ENCODE results near the gene ERF.
A peak's percentile ranks its signal among the peaks of the same experiment; 100 is the strongest.

ERF gene

GRCh38 chr19:42269478-42270345 lies 14.8 kb upstream of the ERF start:
- H3K23ac ChIP-seq (ENCODE audit: low read depth, low read length, poor library complexity): no peak overlapping the region
- H3K4me1 ChIP-seq (ENCODE audit: control insufficient read depth in 2 of 2, insufficient read depth in 1 of 2, low read depth in 1 of 2, low read length in 2 of 2): peaks cover 12 to 19% of the 10 kb centered on the region in 2 donors
- peak overlapping the region; percentile 65 to 76 for H3K4me3 ChIP-seq (ENCODE audit: low read length in 2 of 2)
- no CpG with 5 or more reads among the region's 10 CpGs for WGBS, 2 donors (ENCODE audit: extremely low coverage in 2 of 2, insufficient read length in 2 of 2, insufficient replicate concordance in 1 of 2)
- H3K27me3 ChIP-seq (ENCODE audit: control insufficient read depth in 3 of 3, insufficient read depth in 3 of 3, low read depth in 1 of 3, low read length in 3 of 3): no peaks in the 10 kb centered on the region
- H2BK5ac ChIP-seq (ENCODE audit: low read length): peak overlapping the region; percentile 29
- peak overlapping the region; percentile 92 for H2BK15ac ChIP-seq (ENCODE audit: low read length)
- no peak overlapping the region for H4K8ac ChIP-seq (ENCODE audit: low read depth, low read length)
- H2AFZ ChIP-seq (ENCODE audit: low read length): no peak overlapping the region
- H2BK12ac ChIP-seq (ENCODE audit: low read length): peak overlapping the region; percentile 41
- no peak overlapping the region for H3K14ac ChIP-seq (ENCODE audit: low read length)
- peak overlapping the region; percentile 48 for H3K18ac ChIP-seq (ENCODE audit: low read length)
- H2BK120ac ChIP-seq (ENCODE audit: low read depth, low read length): no peak overlapping the region
- H3K4ac ChIP-seq (ENCODE audit: low read length): peak overlapping the region; percentile 37
- H3K9ac ChIP-seq (ENCODE audit: low read depth, low read length, poor library complexity): peak overlapping the region; percentile 81
- H3K27ac ChIP-seq (replicated peaks; ENCODE audit: low read length): no peak overlapping the region
- peaks cover 20% of the 10 kb centered on the region for H3K79me1 ChIP-seq (ENCODE audit: low read depth, low read length)
- H3K4me2 ChIP-seq (ENCODE audit: insufficient read depth, low read length, poor library complexity, severe bottlenecking): peak overlapping the region; percentile 62
- no peak for DNase-seq (ENCODE audit: low spot score)
- no peaks in the 10 kb centered on the region for H3K9me3 ChIP-seq (replicated peaks in 1 of 2; ENCODE audit: control insufficient read depth in 2 of 2, insufficient read depth in 1 of 2, low read depth in 1 of 2, low read length in 2 of 2)
- no peak overlapping the region for H4K91ac ChIP-seq (ENCODE audit: low read depth, low read length, poor library complexity)
- H3K36me3 ChIP-seq (replicated peaks in 1 of 2; ENCODE audit: control insufficient read depth in 2 of 2, insufficient read depth in 2 of 2, low read length in 2 of 2): peaks cover 11 to 25% of the 10 kb centered on the region in 2 donors
- H2AK5ac ChIP-seq (ENCODE audit: low read depth, low read length): peak overlapping the region; percentile 90

GRCh38 chr19:42268704-42269477 lies 14.0 kb upstream of the ERF start, which contains the start of gene CIC:
TSS of gene CIC (plus strand) at chr19:42269252. CDS start at chr19:42271784, 2,532 bp downstream.
- Histone ChIP-seq H3K79me1 (ENCODE audit: low read depth, low read length) (peaks cover 18% of the 10 kb centered on the region), H3K9ac (ENCODE audit: low read depth, low read length, poor library complexity) (peak within 1 kb of the TSS; percentile 91), H3K4ac (ENCODE audit: low read length) (peak within 1 kb of the TSS; percentile 37), H3K27ac (replicated peaks; ENCODE audit: low read length) (peak within 1 kb of the TSS; percentile 89), H4K8ac (ENCODE audit: low read depth, low read length) (no peak within 1 kb of the TSS), H3K4me1 (ENCODE audit: control insufficient read depth in 2 of 2, insufficient read depth in 1 of 2, low read depth in 1 of 2, low read length in 2 of 2) (peaks cover 12 to 19% of the 10 kb centered on the region in 2 donors), H2AK5ac (ENCODE audit: low read depth, low read length) (peak within 1 kb of the TSS; percentile 90), H2BK12ac (ENCODE audit: low read length) (peak within 1 kb of the TSS; percentile 41), H2BK15ac (ENCODE audit: low read length) (peak within 1 kb of the TSS; percentile 92), H3K4me2 (ENCODE audit: insufficient read depth, low read length, poor library complexity, severe bottlenecking) (peak within 1 kb of the TSS; percentile 90), H2BK120ac (ENCODE audit: low read depth, low read length) (no peak within 1 kb of the TSS), H2AFZ (ENCODE audit: low read length) (peak within 1 kb of the TSS; percentile 91), H4K91ac (ENCODE audit: low read depth, low read length, poor library complexity) (no peak within 1 kb of the TSS), H2BK5ac (ENCODE audit: low read length) (peak within 1 kb of the TSS; percentile 97), H3K23ac (ENCODE audit: low read depth, low read length, poor library complexity) (peak within 1 kb of the TSS; percentile 87), H3K36me3 (replicated peaks in 1 of 2; ENCODE audit: control insufficient read depth in 2 of 2, insufficient read depth in 2 of 2, low read length in 2 of 2) (peaks cover 6 to 17% of the 10 kb centered on the region in 2 donors), H3K4me3 (ENCODE audit: low read length in 2 of 2) (peak within 1 kb of the TSS; percentile 65 to 84), H3K27me3 (ENCODE audit: control insufficient read depth in 3 of 3, insufficient read depth in 3 of 3, low read depth in 1 of 3, low read length in 3 of 3) (no peaks in the 10 kb centered on the region), H3K9me3 (replicated peaks in 1 of 2; ENCODE audit: control insufficient read depth in 2 of 2, insufficient read depth in 1 of 2, low read depth in 1 of 2, low read length in 2 of 2) (no peaks in the 10 kb centered on the region), H3K18ac (ENCODE audit: low read length) (peak within 1 kb of the TSS; percentile 100), H3K14ac (ENCODE audit: low read length) (no peak within 1 kb of the TSS)
- WGBS, 2 donors (ENCODE audit: extremely low coverage in 2 of 2, insufficient read length in 2 of 2, insufficient replicate concordance in 1 of 2): no CpG with 5 or more reads among the region's 52 CpGs
- peak; percentile 100 for DNase-seq (ENCODE audit: low spot score)

GRCh38 chr19:42268142-42268703 lies 13.3 kb upstream of the ERF start:
- H3K4me2 ChIP-seq (ENCODE audit: insufficient read depth, low read length, poor library complexity, severe bottlenecking): peak overlapping the region; percentile 90
- no peak overlapping the region for H2BK120ac ChIP-seq (ENCODE audit: low read depth, low read length)
- no peak overlapping the region for H4K8ac ChIP-seq (ENCODE audit: low read depth, low read length)
- no peak overlapping the region for H2BK15ac ChIP-seq (ENCODE audit: low read length)
- no peak overlapping the region for H3K14ac ChIP-seq (ENCODE audit: low read length)
- H3K27ac ChIP-seq (replicated peaks; ENCODE audit: low read length): peak overlapping the region; percentile 89
- peak; percentile 99 for DNase-seq (ENCODE audit: low spot score)
- H2AK5ac ChIP-seq (ENCODE audit: low read depth, low read length): no peak overlapping the region
- peak overlapping the region; percentile 65 to 84 for H3K4me3 ChIP-seq (ENCODE audit: low read length in 2 of 2)
- H3K23ac ChIP-seq (ENCODE audit: low read depth, low read length, poor library complexity): peak overlapping the region; percentile 87
- H3K4me1 ChIP-seq (ENCODE audit: control insufficient read depth in 2 of 2, insufficient read depth in 1 of 2, low read depth in 1 of 2, low read length in 2 of 2): peaks cover 12 to 19% of the 10 kb centered on the region in 2 donors
- peaks cover 2 to 10% of the 10 kb centered on the region in 2 donors for H3K36me3 ChIP-seq (replicated peaks in 1 of 2; ENCODE audit: control insufficient read depth in 2 of 2, insufficient read depth in 2 of 2, low read length in 2 of 2)
- peak overlapping the region; percentile 97 for H2BK5ac ChIP-seq (ENCODE audit: low read length)
- H3K79me1 ChIP-seq (ENCODE audit: low read depth, low read length): peaks cover 14% of the 10 kb centered on the region
- no peaks in the 10 kb centered on the region for H3K9me3 ChIP-seq (replicated peaks in 1 of 2; ENCODE audit: control insufficient read depth in 2 of 2, insufficient read depth in 1 of 2, low read depth in 1 of 2, low read length in 2 of 2)
- H3K4ac ChIP-seq (ENCODE audit: low read length): no peak overlapping the region
- peak overlapping the region; percentile 91 for H2AFZ ChIP-seq (ENCODE audit: low read length)
- H3K27me3 ChIP-seq (ENCODE audit: control insufficient read depth in 3 of 3, insufficient read depth in 3 of 3, low read depth in 1 of 3, low read length in 3 of 3): no peaks in the 10 kb centered on the region
- no peak overlapping the region for H4K91ac ChIP-seq (ENCODE audit: low read depth, low read length, poor library complexity)
- no CpG with 5 or more reads among the region's 46 CpGs for WGBS, 2 donors (ENCODE audit: extremely low coverage in 2 of 2, insufficient read length in 2 of 2, insufficient replicate concordance in 1 of 2)
- peak overlapping the region; percentile 91 for H3K9ac ChIP-seq (ENCODE audit: low read depth, low read length, poor library complexity)
- peak overlapping the region; percentile 100 for H3K18ac ChIP-seq (ENCODE audit: low read length)
- H2BK12ac ChIP-seq (ENCODE audit: low read length): no peak overlapping the region

Data from neuronal stem cell (in vitro differentiated cells).